A549 (cell line): ENCODE results near the gene NUP205. TPM values are rescaled to one million over a fixed set of nuclear protein-coding genes. Genes with fewer than 3 reads are reported as not detected.

Experiments used
- ATAC-seq, 2 experiments: fragments of 200-7000 bp in 1 of 2; fragments of >200 bp in 1 of 2; cut with Nextera tagmentation in 1 of 2; cut with Tn5 transposase in 1 of 2; 3 replicates each; pipeline versions ENCODE4 v1.8.0 to v1.9.1; 2018 to 2020; ENCODE audit warnings: mild to moderate bottlenecking in 1 of 2, moderate library complexity in 1 of 2
- CTCF ChIA-PET: fragments of 300-600 bp; sonication (Branson Sonifier 250); formaldehyde crosslinking; extraction: SDS; loops from one replicate; lab custom pipeline; 2021; ENCODE audit warnings: antibody characterized with exemption, inconsistent platforms; lab: Yijun Ruan, JAX
- POLR2A ChIA-PET: fragments of 350-600 bp; formaldehyde crosslinking; extraction: SDS; loops from one replicate; lab custom pipeline; 2021; ENCODE audit warnings: antibody characterized with exemption, inconsistent platforms; lab: Yijun Ruan, JAX
- DNase-seq, 2 experiments: peaks; one replicate each; pipeline versions ENCODE4 v3.0.0 to v3.0.0-alpha.2; 2011 to 2016; ENCODE audit warnings: low read depth in 1 of 2, low spot score in 1 of 2
- FAIRE-seq: peaks from 2 replicates; lab custom pipeline; 2011; peaks lifted over from hg19 to GRCh38; lab: Jason Lieb, UNC
- H3K27ac ChIP-seq, 2 experiments: fragments of >200 bp; sonication (Bioruptor Twin); formaldehyde crosslinking; 3 replicates each; pipeline ENCODE4 v1.5.1; 2016 to 2017
- H3K4me1 ChIP-seq: fragments of >200 bp; sonication (Bioruptor Twin); formaldehyde crosslinking; 3 replicates; pipeline ENCODE4 v1.6.1; 2016
- H3K4me2 ChIP-seq: fragments of >200 bp; sonication (Bioruptor Twin); formaldehyde crosslinking; 3 replicates; pipeline ENCODE4 v1.6.1; 2016
- H3K4me3 ChIP-seq: fragments of >200 bp; sonication (Bioruptor Twin); formaldehyde crosslinking; 3 replicates; pipeline ENCODE4 v1.5.1; 2016
- H3K9me3 ChIP-seq: fragments of >200 bp; sonication (Bioruptor Twin); formaldehyde crosslinking; 3 replicates; pipeline ENCODE4 v1.6.1; 2016
- CBX2 ChIP-seq: fragments of 200-600 bp; sonication (generic); IDR thresholded peaks from 2 replicates; pipeline ENCODE4 v1.6.1; 2016; ENCODE audit warnings: low read depth, mild to moderate bottlenecking, borderline replicate concordance
- CBX8 ChIP-seq: fragments of 200-600 bp; sonication (generic); IDR thresholded peaks from 2 replicates; pipeline ENCODE4 v1.6.1; 2016
- CHD2 ChIP-seq: fragments of 150-350 bp; IDR thresholded peaks from 2 replicates; pipeline ENCODE4 v1.6.1; 2014; ENCODE audit warnings: low read length; ENCODE audit not compliant: partially characterized antibody
- CHD4 ChIP-seq: fragments of 200-600 bp; sonication (generic); IDR thresholded peaks from 2 replicates; pipeline ENCODE4 v1.6.1; 2016; ENCODE audit warnings: antibody characterized with exemption, mild to moderate bottlenecking, borderline replicate concordance
- EHMT2 ChIP-seq: fragments of 200-600 bp; sonication (generic); IDR thresholded peaks from 2 replicates; pipeline ENCODE4 v1.6.1; 2016; ENCODE audit warnings: antibody characterized with exemption, low read depth, mild to moderate bottlenecking, moderate library complexity
- ESRRA ChIP-seq: fragments of 150-350 bp; IDR thresholded peaks from 2 replicates; pipeline ENCODE4 v1.6.1; 2014; ENCODE audit warnings: mild to moderate bottlenecking, low read length, borderline replicate concordance
- FOSL2 ChIP-seq, 2 experiments: fragments of 450-650 bp in 1 of 2; fragments of >200 bp in 1 of 2; sonication (Bioruptor Twin) in 1 of 2; formaldehyde crosslinking; IDR thresholded peaks; 2 replicates each; pipeline versions ENCODE4 v1.5.0 to v1.6.1; 2016 to 2020; ENCODE audit warnings: mild to moderate bottlenecking in 1 of 2, moderate library complexity in 1 of 2
- GATA3 ChIP-seq: IDR thresholded peaks from 2 replicates; pipeline ENCODE4 v1.6.1; 2012; ENCODE audit warnings: borderline replicate concordance
- HEYL ChIP-seq: fragments of 250-450 bp; sonication (Bioruptor Pico); IDR thresholded peaks from 2 replicates; pipeline ENCODE4 v1.8.0; 2021; ENCODE audit warnings: mild to moderate bottlenecking, moderate library complexity
- HOXA7 ChIP-seq: fragments of 250-450 bp; sonication (Bioruptor Pico); IDR thresholded peaks from 2 replicates; pipeline ENCODE4 v1.5.0; 2020; ENCODE audit warnings: mild to moderate bottlenecking, moderate library complexity
- HOXB13 ChIP-seq: fragments of 250-450 bp; sonication (Bioruptor Pico); IDR thresholded peaks from 2 replicates; pipeline ENCODE4 v1.5.0; 2020; ENCODE audit warnings: low read depth, mild to moderate bottlenecking, moderate library complexity
- JUN ChIP-seq, 2 experiments: fragments of >200 bp; sonication (Bioruptor Twin); formaldehyde crosslinking; IDR thresholded peaks; 2 replicates in 1 of 2; 3 replicates in 1 of 2; pipeline ENCODE4 v1.6.1; 2016 to 2017
- KDM1A ChIP-seq: fragments of 200-600 bp; sonication (generic); IDR thresholded peaks from 2 replicates; pipeline ENCODE4 v1.6.1; 2016; ENCODE audit warnings: low read depth, mild to moderate bottlenecking
- MAFK ChIP-seq: fragments of 450-650 bp; IDR thresholded peaks from 2 replicates; pipeline ENCODE4 v1.6.1; 2014; ENCODE audit not compliant: partially characterized antibody
- MYC ChIP-seq: IDR thresholded peaks from 2 replicates; pipeline ENCODE4 v1.6.1; 2012; ENCODE audit warnings: mild to moderate bottlenecking, inconsistent platforms, low read length, improper control_type of control experiment, borderline replicate concordance
- NFE2L2 ChIP-seq: fragments of 150-350 bp; conservative IDR thresholded peaks from 2 replicates; pipeline ENCODE4 v1.6.1; 2014; ENCODE audit warnings: low read length
- NPAS2 ChIP-seq: fragments of 250-450 bp; sonication (Bioruptor Pico); IDR thresholded peaks from 2 replicates; pipeline ENCODE4 v1.8.0; 2022; ENCODE audit warnings: mild to moderate bottlenecking, moderate library complexity, borderline replicate concordance
- POLR2A ChIP-seq: IDR thresholded peaks from 2 replicates; pipeline ENCODE4 v1.6.1; 2012; ENCODE audit warnings: mild to moderate bottlenecking, low read length
- RARB ChIP-seq: fragments of 250-450 bp; sonication (Bioruptor Pico); IDR thresholded peaks from 2 replicates; pipeline ENCODE4 v1.8.0; 2021; ENCODE audit warnings: mild to moderate bottlenecking, moderate library complexity
- RCOR1 ChIP-seq: fragments of 150-350 bp; IDR thresholded peaks from 2 replicates; pipeline ENCODE4 v1.6.1; 2014; ENCODE audit warnings: antibody characterized with exemption, low read length, low read depth
- RFX5 ChIP-seq: fragments of 450-650 bp; IDR thresholded peaks from 2 replicates; pipeline ENCODE4 v1.7.1; 2014; ENCODE audit warnings: antibody characterized with exemption, mild to moderate bottlenecking, moderate library complexity
- RNF2 ChIP-seq: fragments of 200-600 bp; sonication (generic); IDR thresholded peaks from 2 replicates; pipeline ENCODE4 v1.6.1; 2016; ENCODE audit warnings: low read depth, mild to moderate bottlenecking, antibody characterized with exemption, moderate library complexity, borderline replicate concordance
- ZC3H11A ChIP-seq: fragments of 450-650 bp; IDR thresholded peaks from 2 replicates; pipeline ENCODE4 v1.6.1; 2014; ENCODE audit warnings: antibody characterized with exemption, mild to moderate bottlenecking
- ZFP36 ChIP-seq: fragments of 450-650 bp; IDR thresholded peaks from 2 replicates; pipeline ENCODE4 v1.6.1; 2014; ENCODE audit warnings: borderline replicate concordance; ENCODE audit not compliant: partially characterized antibody
- ZNF302 ChIP-seq: fragments of 250-450 bp; sonication (Bioruptor Pico); IDR thresholded peaks from 2 replicates; pipeline ENCODE4 v1.9.0; 2021; ENCODE audit warnings: inconsistent platforms, mild to moderate bottlenecking, moderate library complexity
- WGBS: methylation state at CpG from one replicate; pipeline ENCODE4 v1.1.6; 2017; ENCODE audit errors: missing lambda C conversion rate; 5-methylcytosine and 5-hydroxymethylcytosine counted together
- polyA plus RNA-seq, 4 experiments: library from polyadenylated mRNA; depleted of rRNA in 3 of 4; stranded (reverse); fragments of >200 nt; fragmentation: RNase III in 1 of 4; extraction: RNeasy Plus Mini Kit Qiagen cat#74134 plus additional on column Dnase treatment in 1 of 4; gene quantifications; 2 replicates in 3 of 4; 3 replicates in 1 of 4; pipeline ENCODE4 v1.2.3, GENCODE V29; 2011 to 2017
- TF ChIP-seq, protein P1 (sequence below): fragments of >200 bp; sonication (Bioruptor Twin); formaldehyde crosslinking; IDR thresholded peaks from 3 replicates; pipeline ENCODE4 v1.6.1; 2016
- TF ChIP-seq, protein P2 (sequence below): IDR thresholded peaks from 2 replicates; pipeline ENCODE4 v1.6.1; 2012
- TF ChIP-seq, protein P3 (sequence below): IDR thresholded peaks from 2 replicates; pipeline ENCODE4 v1.6.1; 2012; ENCODE audit warnings: low read depth, borderline replicate concordance
- TF ChIP-seq, protein P4 (sequence below): fragments of 150-350 bp; IDR thresholded peaks from 2 replicates; pipeline ENCODE4 v1.6.1; 2014; ENCODE audit warnings: low read depth, mild to moderate bottlenecking, low read length

NUP205 gene
- polyA plus RNA-seq, 2 of the 4 experiments (the other 2 are of a cell fraction): 55.0 to 119 TPM

DNA sequence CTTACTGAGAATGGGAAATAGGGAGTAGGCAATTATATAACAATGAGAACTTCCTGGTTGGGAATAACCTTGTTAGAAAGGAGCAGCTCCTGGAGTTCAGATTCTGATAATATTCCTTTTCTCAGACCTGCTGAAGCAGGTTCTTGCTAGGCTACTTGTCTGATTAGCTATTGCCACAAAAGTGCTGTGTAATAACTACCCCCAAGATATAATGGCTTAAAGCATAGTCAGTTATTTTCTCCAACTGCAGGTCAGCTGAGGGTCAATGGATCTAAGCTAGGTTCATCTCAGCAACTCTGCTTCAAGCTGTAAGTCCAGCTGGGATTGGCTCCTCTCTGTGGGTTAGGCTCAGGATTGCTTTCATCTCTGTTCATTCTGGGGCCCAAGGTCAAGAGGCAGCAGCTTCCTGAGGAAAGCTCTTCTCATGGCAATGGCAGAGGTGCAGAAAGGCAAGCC is 38.5 kb upstream of the NUP205 start:
- no peak overlapping the region for H3K4me3 ChIP-seq
- ChIA-PET CTCF (interaction anchor here (1.1 kb wide), 1 partner anchor 21 kb away, joined by 3 read pairs; no protein-coding TSS in a partner anchor), POLR2A (no interaction called here)
- H3K9me3 ChIP-seq: no peaks in the 10 kb centered on the region
- H3K4me2 ChIP-seq: no peak overlapping the region
- ATAC-seq (peak in 1 of 2 experiments; percentile 61; a peak in 3 of 6 replicates), DNase-seq (no peak), FAIRE-seq (no peak)
- TF ChIP-seq ZNF302 (CRISPR knock-in tag) (no peak), RFX5 (no peak), RARB (no peak), MYC (no peak), JUN (IDR thresholded peaks at IDR 0.05) (no peak), CHD4 (no peak), FOSL2 (IDR thresholded peaks at IDR 0.05) (no peak), FOSL2 (CRISPR knock-in tag; IDR thresholded peaks at IDR 0.05) (no peak), CHD2 (no peak), NFE2L2 (no peak), ZFP36 (no peak), RNF2 (no peak), RCOR1 (no peak), CBX2 (no peak)
- TF ChIP-seq, protein P1, sequence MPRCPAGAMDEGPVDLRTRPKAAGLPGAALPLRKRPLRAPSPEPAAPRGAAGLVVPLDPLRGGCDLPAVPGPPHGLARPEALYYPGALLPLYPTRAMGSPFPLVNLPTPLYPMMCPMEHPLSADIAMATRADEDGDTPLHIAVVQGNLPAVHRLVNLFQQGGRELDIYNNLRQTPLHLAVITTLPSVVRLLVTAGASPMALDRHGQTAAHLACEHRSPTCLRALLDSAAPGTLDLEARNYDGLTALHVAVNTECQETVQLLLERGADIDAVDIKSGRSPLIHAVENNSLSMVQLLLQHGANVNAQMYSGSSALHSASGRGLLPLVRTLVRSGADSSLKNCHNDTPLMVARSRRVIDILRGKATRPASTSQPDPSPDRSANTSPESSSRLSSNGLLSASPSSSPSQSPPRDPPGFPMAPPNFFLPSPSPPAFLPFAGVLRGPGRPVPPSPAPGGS: no peak
- TF ChIP-seq, protein P2, sequence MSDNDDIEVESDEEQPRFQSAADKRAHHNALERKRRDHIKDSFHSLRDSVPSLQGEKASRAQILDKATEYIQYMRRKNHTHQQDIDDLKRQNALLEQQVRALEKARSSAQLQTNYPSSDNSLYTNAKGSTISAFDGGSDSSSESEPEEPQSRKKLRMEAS: no peak
- TF ChIP-seq, protein P3, sequence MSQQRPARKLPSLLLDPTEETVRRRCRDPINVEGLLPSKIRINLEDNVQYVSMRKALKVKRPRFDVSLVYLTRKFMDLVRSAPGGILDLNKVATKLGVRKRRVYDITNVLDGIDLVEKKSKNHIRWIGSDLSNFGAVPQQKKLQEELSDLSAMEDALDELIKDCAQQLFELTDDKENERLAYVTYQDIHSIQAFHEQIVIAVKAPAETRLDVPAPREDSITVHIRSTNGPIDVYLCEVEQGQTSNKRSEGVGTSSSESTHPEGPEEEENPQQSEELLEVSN: no peak
- TF ChIP-seq, protein P4, sequence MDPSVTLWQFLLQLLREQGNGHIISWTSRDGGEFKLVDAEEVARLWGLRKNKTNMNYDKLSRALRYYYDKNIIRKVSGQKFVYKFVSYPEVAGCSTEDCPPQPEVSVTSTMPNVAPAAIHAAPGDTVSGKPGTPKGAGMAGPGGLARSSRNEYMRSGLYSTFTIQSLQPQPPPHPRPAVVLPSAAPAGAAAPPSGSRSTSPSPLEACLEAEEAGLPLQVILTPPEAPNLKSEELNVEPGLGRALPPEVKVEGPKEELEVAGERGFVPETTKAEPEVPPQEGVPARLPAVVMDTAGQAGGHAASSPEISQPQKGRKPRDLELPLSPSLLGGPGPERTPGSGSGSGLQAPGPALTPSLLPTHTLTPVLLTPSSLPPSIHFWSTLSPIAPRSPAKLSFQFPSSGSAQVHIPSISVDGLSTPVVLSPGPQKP: no peak
- peaks cover 8% of the 10 kb centered on the region for H3K4me1 ChIP-seq
- H3K27ac ChIP-seq: no peak overlapping the region

DNA sequence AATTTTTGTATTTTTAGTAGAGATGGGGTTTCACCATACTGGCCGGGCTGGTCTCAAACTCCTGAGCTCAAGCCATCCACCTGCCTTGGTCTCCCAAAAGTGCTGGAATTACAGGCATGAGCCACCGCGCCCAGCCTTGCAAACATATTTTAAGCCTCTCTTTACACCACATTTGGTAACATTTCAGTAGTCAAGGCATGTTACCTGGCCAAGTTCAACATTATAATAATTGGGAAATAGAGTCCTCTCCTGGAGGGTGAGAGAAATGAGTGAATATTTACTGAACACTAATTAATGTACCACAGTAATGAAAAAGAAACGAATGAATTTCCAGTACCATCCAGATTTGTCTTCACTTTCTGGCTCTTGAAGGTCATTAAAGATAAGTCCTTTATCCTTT is 37.8 kb upstream of the NUP205 start:
- ATAC-seq: no peak
- no peak for TF ChIP-seq CBX8
- no peak for TF ChIP-seq RARB
- no peak for TF ChIP-seq RCOR1
- TF ChIP-seq NPAS2 (CRISPR knock-in tag): no peak
- TF ChIP-seq HOXA7: no peak
- TF ChIP-seq KDM1A: no peak
- TF ChIP-seq POLR2A: no peak
- no peak for TF ChIP-seq HEYL (CRISPR knock-in tag)
- TF ChIP-seq HOXB13 (CRISPR knock-in tag): no peak
- TF ChIP-seq ZC3H11A: no peak
- TF ChIP-seq MAFK: no peak
- no peak for TF ChIP-seq GATA3
- TF ChIP-seq ESRRA: no peak
- TF ChIP-seq EHMT2: no peak
- TF ChIP-seq, all 56 proteins: peak for 0
- CTCF ChIA-PET: interaction anchor here (1.1 to 1.7 kb wide), 2 partner anchors 7 to 21 kb away, joined by 3 to 5 read pairs; no protein-coding TSS in a partner anchor
- FAIRE-seq (no peak), DNase-seq (no peak)
- no peak overlapping the region for H3K4me2 ChIP-seq
- H3K4me1 ChIP-seq: peaks cover 8% of the 10 kb centered on the region
- no peak overlapping the region for H3K4me3 ChIP-seq
- POLR2A ChIA-PET: no interaction called here
- 95% methylated on average over 4 of the region's 4 CpGs for WGBS
- H3K9me3 ChIP-seq: no peaks in the 10 kb centered on the region
- H3K27ac ChIP-seq: no peak overlapping the region
